Panc1 (cell line): Measurements from ENCODE around the gene SRP19. TPM values are rescaled to one million over a fixed set of nuclear protein-coding genes. Genes with fewer than 3 reads are reported as not detected.

Experiments
- ATAC-seq: fragments of 200-7000 bp; cut with Tn5 transposase; 2 replicates; pipeline ENCODE4 v1.9.1; 2020; ENCODE audit warnings: mild to moderate bottlenecking, moderate library complexity
- BruUV-seq: library from RNA; stranded (reverse); fragments of 400-500 nt; replicated peaks from 2 replicates; lab custom pipeline; 2021; lab: Mats Ljungman, UMichigan
- CTCF ChIA-PET: fragments of 300-600 bp; sonication (Branson Sonifier 250); formaldehyde crosslinking; loops from one replicate; lab custom pipeline; 2022; ENCODE audit warnings: antibody characterized with exemption; lab: Charles Lee
- POLR2A ChIA-PET: fragments of 300-600 bp; sonication (Branson Sonifier 250); formaldehyde crosslinking; loops from one replicate; lab custom pipeline; 2022; ENCODE audit warnings: antibody characterized with exemption; lab: Charles Lee
- DNase-seq: peaks from one replicate; pipeline ENCODE4 v3.0.0-alpha.2; 2010; ENCODE audit warnings: low read depth, low spot score
- H3K27ac ChIP-seq: 2 replicates; pipeline ENCODE4 v1.5.1; 2011; ENCODE audit warnings: mild to moderate bottlenecking, low read length, inconsistent platforms
- H3K27me3 ChIP-seq: fragments of 200-500 bp; sonication (Bioruptor generic); 2 replicates; pipeline ENCODE4 v1.6.0; 2014; ENCODE audit warnings: low read length, inconsistent platforms; ENCODE audit not compliant: control insufficient read depth, insufficient read depth
- H3K36me3 ChIP-seq: fragments of 200-500 bp; sonication (Bioruptor generic); 2 replicates; pipeline ENCODE4 v1.5.1; 2014; ENCODE audit warnings: inconsistent platforms, mild to moderate bottlenecking, low read length, moderate library complexity; ENCODE audit not compliant: control insufficient read depth, insufficient read depth
- H3K4me1 ChIP-seq: 2 replicates; pipeline ENCODE4 v1.5.1; 2011; ENCODE audit warnings: inconsistent platforms, mild to moderate bottlenecking, low read length, moderate library complexity; ENCODE audit not compliant: control insufficient read depth, insufficient read depth
- H3K4me3 ChIP-seq, 2 experiments: 2 replicates each; pipeline ENCODE4 v1.5.1; 2011 to 2012; ENCODE audit warnings: low read depth in 2 of 2, low read length in 2 of 2, mild to moderate bottlenecking in 2 of 2, inconsistent platforms in 1 of 2, moderate library complexity in 1 of 2
- H3K9me3 ChIP-seq: fragments of 200-500 bp; sonication (Bioruptor generic); 2 replicates; pipeline ENCODE4 v1.5.1; 2014; ENCODE audit warnings: low read depth, mild to moderate bottlenecking, inconsistent platforms, low read length, moderate library complexity; ENCODE audit not compliant: control insufficient read depth, insufficient read depth
- POLR2AphosphoS5 ChIP-seq: IDR thresholded peaks from 2 replicates; pipeline ENCODE4 v1.6.1; 2012; ENCODE audit warnings: mild to moderate bottlenecking, low read depth, low read length, moderate library complexity
- SIN3A ChIP-seq: IDR thresholded peaks from 2 replicates; pipeline ENCODE4 v1.6.1; 2012; ENCODE audit warnings: low read depth, mild to moderate bottlenecking, low read length, moderate library complexity, borderline replicate concordance; ENCODE audit not compliant: insufficient read depth
- TCF7L2 ChIP-seq: IDR thresholded peaks from 2 replicates; pipeline ENCODE4 v1.6.1; 2011; ENCODE audit warnings: mild to moderate bottlenecking, low read depth, low read length, inconsistent platforms
- in situ Hi-C: cut with HindIII; loops from 2 replicates; pipeline ENCODE4 v1.10.0; 2016; ENCODE audit warnings: low sequenced_read_pairs, low pct_unique_long_range_greater_than_20kb
- intact Hi-C: fragments of 100-400 bp; cut with micrococcal nuclease; formaldehyde crosslinking; loops from one replicate; pipeline ENCODE4 v1.10.0; 2022; ENCODE audit not compliant: unreplicated experiment
- total RNA-seq: library from RNA; stranded (reverse); gene quantifications from one replicate; pipeline ENCODE4 v1.2.1, GENCODE V29; 2021; ENCODE audit not compliant: unreplicated experiment
- TF ChIP-seq, protein P1 (sequence below): fragments of 450-650 bp; IDR thresholded peaks from 2 replicates; pipeline ENCODE4 v1.5.1; 2017; ENCODE audit warnings: mild to moderate bottlenecking
- TF ChIP-seq, protein P2 (sequence below), 2 experiments: IDR thresholded peaks; 2 replicates each; pipeline ENCODE4 v1.6.1; 2011 to 2012; ENCODE audit warnings: low read depth in 2 of 2, control low read depth in 1 of 2, low read length in 1 of 2, mild to moderate bottlenecking in 1 of 2, moderate library complexity in 1 of 2; ENCODE audit not compliant: insufficient read depth in 1 of 2

The SRP19 gene
- total RNA-seq, 1 experiment from 2014 or later = 55.8 TPM

DNA sequence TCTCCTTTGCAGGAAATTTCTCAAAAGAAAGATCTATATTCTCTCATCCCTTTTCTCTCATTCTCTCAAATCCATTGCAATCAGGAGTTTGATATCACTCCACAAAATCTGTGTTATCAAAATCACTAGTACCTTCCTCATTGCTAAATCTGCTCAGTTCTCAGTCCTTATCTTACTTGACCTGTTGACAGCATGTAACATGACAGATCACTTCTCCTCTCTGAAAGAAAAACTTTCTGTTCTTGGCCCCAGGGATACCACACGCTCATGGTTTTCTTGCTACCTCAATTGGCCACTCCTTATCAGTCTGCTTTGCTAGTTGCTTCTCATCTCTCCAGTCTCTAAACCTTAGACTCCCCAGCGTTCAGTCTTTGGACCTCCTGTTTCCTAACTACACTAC is 22.1 kb downstream of the SRP19 start:
- CTCF ChIA-PET = no interaction called here

DNA sequence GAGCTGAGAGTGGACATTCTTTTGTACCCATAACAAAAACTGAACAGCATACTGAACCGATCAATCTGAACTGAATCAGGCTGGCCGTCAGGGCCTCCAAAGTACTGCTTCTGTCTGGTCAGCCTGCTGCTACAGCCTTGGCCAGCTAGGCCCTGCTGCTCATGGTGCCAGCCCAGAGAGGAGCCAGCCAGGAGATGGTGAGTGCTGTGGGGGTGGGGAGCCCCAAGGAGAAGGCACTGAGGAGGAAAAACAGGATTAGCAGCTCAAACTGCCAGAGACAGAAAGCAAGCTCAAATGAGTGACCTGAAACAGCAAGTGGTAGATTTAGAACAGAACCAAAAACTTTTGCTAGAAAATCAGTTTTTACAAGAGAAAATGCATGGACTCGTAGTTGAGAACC is 23.9 kb downstream of the SRP19 start:
- ChIA-PET POLR2A (no interaction called here), CTCF (interaction anchor here (0.6 to 1.0 kb wide), 2 partner anchors 37 to 40 kb away, joined by 4 to 7 read pairs; no protein-coding TSS in a partner anchor)
- no peak for ATAC-seq
- Histone ChIP-seq H3K4me1 (no peaks in the 10 kb centered on the region), H3K4me3 (no peak overlapping the region), H3K9me3 (no peaks in the 10 kb centered on the region), H3K36me3 (peaks cover 14% of the 10 kb centered on the region), H3K27me3 (no peaks in the 10 kb centered on the region), H3K27ac (no peak overlapping the region)
- intact Hi-C loops (no loop called here), in situ Hi-C loops (no loop called here)
- TF ChIP-seq TCF7L2 (no peak), SIN3A (no peak), POLR2AphosphoS5 (no peak)
- TF ChIP-seq, protein P1, sequence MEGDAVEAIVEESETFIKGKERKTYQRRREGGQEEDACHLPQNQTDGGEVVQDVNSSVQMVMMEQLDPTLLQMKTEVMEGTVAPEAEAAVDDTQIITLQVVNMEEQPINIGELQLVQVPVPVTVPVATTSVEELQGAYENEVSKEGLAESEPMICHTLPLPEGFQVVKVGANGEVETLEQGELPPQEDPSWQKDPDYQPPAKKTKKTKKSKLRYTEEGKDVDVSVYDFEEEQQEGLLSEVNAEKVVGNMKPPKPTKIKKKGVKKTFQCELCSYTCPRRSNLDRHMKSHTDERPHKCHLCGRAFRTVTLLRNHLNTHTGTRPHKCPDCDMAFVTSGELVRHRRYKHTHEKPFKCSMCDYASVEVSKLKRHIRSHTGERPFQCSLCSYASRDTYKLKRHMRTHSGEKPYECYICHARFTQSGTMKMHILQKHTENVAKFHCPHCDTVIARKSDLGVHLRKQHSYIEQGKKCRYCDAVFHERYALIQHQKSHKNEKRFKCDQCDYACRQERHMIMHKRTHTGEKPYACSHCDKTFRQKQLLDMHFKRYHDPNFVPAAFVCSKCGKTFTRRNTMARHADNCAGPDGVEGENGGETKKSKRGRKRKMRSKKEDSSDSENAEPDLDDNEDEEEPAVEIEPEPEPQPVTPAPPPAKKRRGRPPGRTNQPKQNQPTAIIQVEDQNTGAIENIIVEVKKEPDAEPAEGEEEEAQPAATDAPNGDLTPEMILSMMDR = no peak
- TF ChIP-seq, protein P2, sequence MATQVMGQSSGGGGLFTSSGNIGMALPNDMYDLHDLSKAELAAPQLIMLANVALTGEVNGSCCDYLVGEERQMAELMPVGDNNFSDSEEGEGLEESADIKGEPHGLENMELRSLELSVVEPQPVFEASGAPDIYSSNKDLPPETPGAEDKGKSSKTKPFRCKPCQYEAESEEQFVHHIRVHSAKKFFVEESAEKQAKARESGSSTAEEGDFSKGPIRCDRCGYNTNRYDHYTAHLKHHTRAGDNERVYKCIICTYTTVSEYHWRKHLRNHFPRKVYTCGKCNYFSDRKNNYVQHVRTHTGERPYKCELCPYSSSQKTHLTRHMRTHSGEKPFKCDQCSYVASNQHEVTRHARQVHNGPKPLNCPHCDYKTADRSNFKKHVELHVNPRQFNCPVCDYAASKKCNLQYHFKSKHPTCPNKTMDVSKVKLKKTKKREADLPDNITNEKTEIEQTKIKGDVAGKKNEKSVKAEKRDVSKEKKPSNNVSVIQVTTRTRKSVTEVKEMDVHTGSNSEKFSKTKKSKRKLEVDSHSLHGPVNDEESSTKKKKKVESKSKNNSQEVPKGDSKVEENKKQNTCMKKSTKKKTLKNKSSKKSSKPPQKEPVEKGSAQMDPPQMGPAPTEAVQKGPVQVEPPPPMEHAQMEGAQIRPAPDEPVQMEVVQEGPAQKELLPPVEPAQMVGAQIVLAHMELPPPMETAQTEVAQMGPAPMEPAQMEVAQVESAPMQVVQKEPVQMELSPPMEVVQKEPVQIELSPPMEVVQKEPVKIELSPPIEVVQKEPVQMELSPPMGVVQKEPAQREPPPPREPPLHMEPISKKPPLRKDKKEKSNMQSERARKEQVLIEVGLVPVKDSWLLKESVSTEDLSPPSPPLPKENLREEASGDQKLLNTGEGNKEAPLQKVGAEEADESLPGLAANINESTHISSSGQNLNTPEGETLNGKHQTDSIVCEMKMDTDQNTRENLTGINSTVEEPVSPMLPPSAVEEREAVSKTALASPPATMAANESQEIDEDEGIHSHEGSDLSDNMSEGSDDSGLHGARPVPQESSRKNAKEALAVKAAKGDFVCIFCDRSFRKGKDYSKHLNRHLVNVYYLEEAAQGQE (IDR thresholded peaks at IDR 0.05; ENCODE audit: insufficient read depth in 1 of 2, low read depth in 2 of 2, low read length in 1 of 2) = no peak
- no peak for DNase-seq
- no TSS peak for BruUV-seq

More for the DNA sequence above, 22.1 kb downstream of the SRP19 start:
- no TSS peak for BruUV-seq
- no peaks in the 10 kb centered on the region for H3K9me3 ChIP-seq
- H3K4me3 ChIP-seq = no peak overlapping the region
- ATAC-seq (no peak), DNase-seq (no peak)
- peaks cover 14% of the 10 kb centered on the region for H3K36me3 ChIP-seq
- intact Hi-C loops (no loop called here), in situ Hi-C loops (no loop called here)
- no peaks in the 10 kb centered on the region for H3K27me3 ChIP-seq
- POLR2A ChIA-PET = no interaction called here
- TF ChIP-seq, protein P1 = no peak
- TF ChIP-seq SIN3A (no peak), TCF7L2 (no peak)
- H3K27ac ChIP-seq = no peak overlapping the region
- peaks cover 9% of the 10 kb centered on the region for H3K4me1 ChIP-seq
